Fibroblast of pulmonary artery (primary cell): Measurements from ENCODE around the gene FOXF1.

Experiments used
- DNase-seq: peaks from one replicate; pipeline ENCODE4 v3.0.0-alpha.2; 2010; ENCODE audit warnings: low read depth
- H3K4me3 ChIP-seq: replicated peaks from 2 replicates; pipeline ENCODE4 v1.5.1; 2011; ENCODE audit warnings: low read depth, mild to moderate bottlenecking, control low read depth, low read length, moderate library complexity
- TF ChIP-seq, protein P1 (sequence below): IDR thresholded peaks from 2 replicates; pipeline ENCODE4 v1.5.1; 2011; ENCODE audit warnings: mild to moderate bottlenecking, control low read depth, low read length, inconsistent platforms; ENCODE audit errors: missing control alignments

FOXF1 gene

GRCh38 chr16:86542756-86543750, 32.7 kb downstream of the FOXF1 start:
- no peak overlapping the region for H3K4me3 ChIP-seq
- DNase-seq, result no peak
- TF ChIP-seq, protein P1, sequence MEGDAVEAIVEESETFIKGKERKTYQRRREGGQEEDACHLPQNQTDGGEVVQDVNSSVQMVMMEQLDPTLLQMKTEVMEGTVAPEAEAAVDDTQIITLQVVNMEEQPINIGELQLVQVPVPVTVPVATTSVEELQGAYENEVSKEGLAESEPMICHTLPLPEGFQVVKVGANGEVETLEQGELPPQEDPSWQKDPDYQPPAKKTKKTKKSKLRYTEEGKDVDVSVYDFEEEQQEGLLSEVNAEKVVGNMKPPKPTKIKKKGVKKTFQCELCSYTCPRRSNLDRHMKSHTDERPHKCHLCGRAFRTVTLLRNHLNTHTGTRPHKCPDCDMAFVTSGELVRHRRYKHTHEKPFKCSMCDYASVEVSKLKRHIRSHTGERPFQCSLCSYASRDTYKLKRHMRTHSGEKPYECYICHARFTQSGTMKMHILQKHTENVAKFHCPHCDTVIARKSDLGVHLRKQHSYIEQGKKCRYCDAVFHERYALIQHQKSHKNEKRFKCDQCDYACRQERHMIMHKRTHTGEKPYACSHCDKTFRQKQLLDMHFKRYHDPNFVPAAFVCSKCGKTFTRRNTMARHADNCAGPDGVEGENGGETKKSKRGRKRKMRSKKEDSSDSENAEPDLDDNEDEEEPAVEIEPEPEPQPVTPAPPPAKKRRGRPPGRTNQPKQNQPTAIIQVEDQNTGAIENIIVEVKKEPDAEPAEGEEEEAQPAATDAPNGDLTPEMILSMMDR, result no peak

GRCh38 chr16:86545481-86545880, 35.2 kb downstream of the FOXF1 start:
- TF ChIP-seq, protein P1, result no peak
- no peak overlapping the region for H3K4me3 ChIP-seq

DNA sequence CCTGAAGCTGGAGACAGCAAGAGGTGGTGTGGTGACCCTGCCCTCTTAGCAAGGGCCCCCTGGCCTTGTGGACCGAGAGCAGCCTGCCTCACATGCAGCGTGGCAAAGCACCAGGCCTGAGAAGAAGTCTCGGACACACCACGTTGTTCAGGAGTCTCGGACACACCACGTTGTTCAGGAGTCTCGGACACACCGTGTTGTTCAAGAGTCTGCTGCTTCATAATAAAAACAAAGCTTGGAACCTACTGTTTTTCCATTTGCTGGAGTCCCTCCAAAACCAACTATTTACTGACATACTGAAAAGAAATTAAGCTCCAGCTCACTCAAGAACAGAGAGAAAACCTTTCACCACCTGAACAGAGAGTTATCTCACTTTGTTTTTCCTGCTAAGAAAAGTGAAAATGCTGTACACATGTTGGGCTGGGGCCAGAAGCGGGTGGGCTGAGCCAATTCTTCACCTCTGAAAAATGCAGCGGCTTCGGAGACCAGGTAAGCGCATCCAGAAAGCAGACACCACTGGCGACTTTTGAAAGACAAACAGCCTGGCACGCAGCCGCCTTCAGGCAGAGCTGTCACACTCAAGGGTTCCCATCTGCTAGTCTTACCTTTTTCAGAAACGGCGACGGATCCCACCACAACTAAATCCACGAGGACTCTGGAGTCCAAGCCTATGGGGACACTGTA, 35.8 kb downstream of the FOXF1 start:
- no peak overlapping the region for H3K4me3 ChIP-seq
- TF ChIP-seq, protein P1, result no peak
- no peak for DNase-seq

More at GRCh38 chr16:86545481-86545880, 35.2 kb downstream of the FOXF1 start:
- no peak for DNase-seq

DNA sequence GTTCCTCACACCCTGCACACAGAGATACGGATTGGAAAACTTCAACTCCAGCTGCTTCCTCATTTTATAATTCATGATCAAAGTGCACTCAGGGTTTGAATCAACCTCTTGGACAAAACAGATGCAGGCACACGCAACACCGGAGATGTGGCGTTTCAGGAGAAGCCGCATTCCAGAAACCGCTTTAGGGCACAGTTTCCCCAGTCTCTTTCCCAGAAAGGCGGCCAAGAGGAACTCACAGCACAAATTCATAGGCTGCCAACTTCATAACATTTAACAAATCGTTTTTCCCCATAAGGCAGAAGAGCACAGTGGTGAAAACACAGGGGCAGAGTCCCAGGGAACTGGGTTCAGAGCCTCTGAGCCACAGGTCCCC, 36.3 kb downstream of the FOXF1 start:
- TF ChIP-seq, protein P1, result no peak
- no peak overlapping the region for H3K4me3 ChIP-seq
- DNase-seq, result no peak

DNA sequence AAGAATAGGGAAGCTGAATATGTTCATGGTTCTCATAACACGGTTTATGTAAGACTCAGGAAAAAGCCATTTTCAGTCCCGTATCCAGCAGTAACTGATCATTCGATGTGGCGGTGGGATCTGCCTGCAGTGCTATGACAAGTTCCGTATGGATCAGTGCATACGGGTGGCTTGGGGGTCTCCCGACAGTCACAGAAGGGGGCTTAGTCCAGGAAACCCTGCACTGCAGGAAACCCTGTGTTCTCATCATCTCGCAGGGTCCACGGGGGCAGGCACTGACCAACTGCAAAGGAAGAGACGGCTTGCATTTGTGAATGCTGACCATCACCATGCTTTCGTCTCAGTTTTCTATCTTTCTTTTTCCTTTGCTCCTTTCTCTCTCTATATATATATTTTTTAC, 37.0 kb downstream of the FOXF1 start:
- TF ChIP-seq, protein P1, result no peak
- DNase-seq, result no peak
- H3K4me3 ChIP-seq, result no peak overlapping the region

DNA sequence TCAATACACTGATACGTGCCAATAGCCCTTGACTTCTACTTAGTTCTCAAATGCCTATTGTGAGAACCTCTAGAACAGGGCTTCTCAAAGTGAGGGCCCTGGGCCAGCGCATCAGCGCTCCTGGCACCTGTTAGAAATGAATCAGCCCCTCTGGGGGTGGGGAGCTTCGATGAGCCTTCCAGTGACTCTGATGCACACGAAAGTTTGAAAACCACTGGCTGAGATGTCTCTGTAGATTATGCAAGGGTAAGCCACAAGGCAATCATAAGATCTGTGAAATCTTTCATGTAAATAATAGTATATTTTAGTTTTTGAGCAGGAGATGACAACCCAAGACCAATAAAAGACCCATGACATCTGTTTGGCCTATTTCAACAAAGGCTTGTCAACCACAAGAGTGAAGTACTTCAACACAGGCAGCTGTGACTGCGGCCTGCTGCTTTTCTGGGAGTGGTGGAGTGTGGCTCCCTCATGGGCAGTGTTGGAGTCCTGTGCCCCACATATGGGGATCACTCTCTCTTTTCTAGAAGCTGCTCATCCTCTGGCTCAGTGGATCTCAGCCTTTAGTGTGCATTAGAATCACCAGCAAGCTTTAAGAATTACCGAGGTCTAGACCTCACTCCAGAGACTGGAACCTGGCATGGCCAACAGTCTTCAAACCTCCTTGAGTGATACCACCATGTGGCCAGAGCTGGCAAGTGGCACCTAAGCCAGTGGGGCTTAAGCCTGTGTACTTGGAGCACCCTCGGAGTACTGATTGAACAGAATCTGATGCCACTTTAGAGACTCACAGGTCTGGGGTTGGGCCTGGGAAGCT, 39.0 kb downstream of the FOXF1 start:
- DNase-seq, result no peak
- TF ChIP-seq, protein P1, result no peak
- no peak overlapping the region for H3K4me3 ChIP-seq
